HepG2 (cell line): ENCODE measurements around the gene LEMD3. TPM values are rescaled to one million over a fixed set of nuclear protein-coding genes. Genes with fewer than 3 reads are reported as not detected.

ENCODE experiments used
- ATAC-seq: fragments of 200-7000 bp; cut with Tn5 transposase; 3 replicates; pipeline ENCODE4 v1.9.1; 2020; ENCODE audit warnings: mild to moderate bottlenecking, moderate library complexity
- BruUV-seq: library from RNA; stranded (reverse); fragments of 400-500 nt; replicated peaks from 2 replicates; lab custom pipeline; 2021; lab: Mats Ljungman, UMichigan
- CTCF ChIA-PET: fragments of 300-600 bp; formaldehyde crosslinking; extraction: SDS; loops from one replicate; lab custom pipeline; 2021; ENCODE audit warnings: low total read pairs, inconsistent platforms, low intra/inter-chr PET ratio; lab: Yijun Ruan, JAX
- POLR2A ChIA-PET: fragments of 350-600 bp; sonication (Branson Sonifier 250); formaldehyde crosslinking; loops from one replicate; lab custom pipeline; 2020; ENCODE audit warnings: antibody characterized with exemption, inconsistent platforms; lab: Yijun Ruan, JAX
- DNase-seq: peaks from one replicate; pipeline ENCODE4 v3.0.0-alpha.2; 2015; ENCODE audit warnings: low spot score
- FAIRE-seq: peaks from 3 replicates; lab custom pipeline; 2011; peaks lifted over from hg19 to GRCh38; lab: Jason Lieb, UNC
- H2AFZ ChIP-seq: one replicate; pipeline ENCODE4 v1.6.1; 2011; ENCODE audit warnings: low read length, inconsistent platforms
- H3K27ac ChIP-seq: fragments of 300-600 bp; 3 replicates; pipeline ENCODE4 v1.8.0; 2011; ENCODE audit warnings: mixed run types, mild to moderate bottlenecking, mixed read lengths, low read length, inconsistent platforms; ENCODE audit not compliant: insufficient read depth; ENCODE audit errors: extremely low read length
- H3K27me3 ChIP-seq, 2 experiments: fragments of 200-600 bp in 1 of 2; 2 replicates in 1 of 2; 3 replicates in 1 of 2; pipeline versions ENCODE4 v1.6.0 to v1.8.0; 2011; ENCODE audit warnings: low read length in 2 of 2, mild to moderate bottlenecking in 2 of 2, moderate library complexity in 2 of 2, inconsistent platforms in 1 of 2; ENCODE audit not compliant: insufficient read depth in 2 of 2, control insufficient read depth in 1 of 2
- H3K36me3 ChIP-seq, 2 experiments: fragments of 200-600 bp in 1 of 2; replicated peaks in 1 of 2; 2 replicates in 1 of 2; 3 replicates in 1 of 2; pipeline versions ENCODE4 v1.5.1 to v1.8.0; 2011; ENCODE audit warnings: low read length in 2 of 2, inconsistent platforms in 1 of 2; ENCODE audit not compliant: insufficient read depth in 2 of 2, control insufficient read depth in 1 of 2
- H3K4me1 ChIP-seq: 2 replicates; pipeline ENCODE4 v1.5.1; 2012; ENCODE audit warnings: low read length, inconsistent platforms; ENCODE audit not compliant: insufficient read depth
- H3K4me2 ChIP-seq: 2 replicates; pipeline ENCODE4 v1.6.0; 2011; ENCODE audit warnings: low read depth, low read length, inconsistent platforms
- H3K4me3 ChIP-seq, 3 experiments: fragments of 200-600 bp in 1 of 3; sonication (generic), shearing (Covaris generic) in 1 of 3; replicated peaks in 1 of 3; 2 replicates each; pipeline ENCODE4 v1.5.1; 2011 to 2016; ENCODE audit warnings: low read length in 3 of 3, inconsistent platforms in 2 of 3, low read depth in 2 of 3, mild to moderate bottlenecking in 2 of 3, control low read depth in 1 of 3, mixed read lengths in 1 of 3; ENCODE audit not compliant: insufficient read depth in 1 of 3
- H3K79me2 ChIP-seq: one replicate; pipeline ENCODE4 v1.6.1; 2011; ENCODE audit warnings: low read length, inconsistent platforms; ENCODE audit not compliant: insufficient read depth
- H3K9ac ChIP-seq: 2 replicates; pipeline ENCODE4 v1.6.0; 2011; ENCODE audit warnings: mild to moderate bottlenecking, low read depth, low read length, inconsistent platforms; ENCODE audit not compliant: insufficient read depth
- H3K9me3 ChIP-seq: 2 replicates; pipeline ENCODE4 v1.5.1; 2012; ENCODE audit warnings: mild to moderate bottlenecking, low read length
- H4K20me1 ChIP-seq: 2 replicates; pipeline ENCODE4 v1.6.0; 2011; ENCODE audit warnings: inconsistent platforms, mild to moderate bottlenecking, low read length, moderate library complexity; ENCODE audit not compliant: insufficient read depth
- CEBPB ChIP-seq: IDR thresholded peaks from 2 replicates; pipeline ENCODE4 v1.6.1; 2011; ENCODE audit warnings: low read depth, low read length, improper control_type of control experiment, borderline replicate concordance
- CHCHD3 ChIP-seq: sonication (generic); formaldehyde crosslinking; IDR thresholded peaks from 2 replicates; pipeline ENCODE4 v1.8.0; 2022; ENCODE audit warnings: mild to moderate bottlenecking, missing genetic modification reagents, moderate library complexity
- SP1 ChIP-seq, 2 experiments: fragments of 450-650 bp in 1 of 2; sonication (generic) in 1 of 2; formaldehyde crosslinking in 1 of 2; IDR thresholded peaks; 2 replicates each; pipeline versions ENCODE4 v1.4.0 to v1.6.1; 2016 to 2020; ENCODE audit warnings: missing genetic modification reagents in 1 of 2
- SRF ChIP-seq: IDR thresholded peaks from 2 replicates; pipeline ENCODE4 v1.6.1; 2011; ENCODE audit warnings: mild to moderate bottlenecking, low read depth, low read length, moderate library complexity
- WGBS: methylation state at CpG from one replicate; pipeline ENCODE4 v1.1.6; 2017; ENCODE audit warnings: low lambda C conversion rate; 5-methylcytosine and 5-hydroxymethylcytosine counted together
- in situ Hi-C: cut with HindIII; loops from 2 replicates; pipeline ENCODE4 v1.10.0; 2017; ENCODE audit warnings: low pct_unique_long_range_greater_than_20kb; ENCODE audit not compliant: extremely low pct_ligation_motif_present
- intact Hi-C: fragments of 100-400 bp; cut with micrococcal nuclease; formaldehyde crosslinking; loops from one replicate; pipeline ENCODE4 v1.10.0; 2022; ENCODE audit not compliant: unreplicated experiment
- polyA plus RNA-seq, 8 experiments: library from polyadenylated mRNA; depleted of rRNA in 3 of 8; stranded (reverse) in 7 of 8; unstranded in 1 of 8; fragments of >200 nt; fragmentation: Illumina TruSeq in 4 of 8; extraction: Trizol in 4 of 8; gene quantifications; 2 replicates each; pipeline versions ENCODE4 v1.2.1 to v1.2.3, GENCODE V29; 2011 to 2016; ENCODE audit warnings: low read depth in 4 of 8, missing spikeins in 1 of 8, mixed read lengths in 1 of 8; ENCODE audit not compliant: insufficient read depth in 1 of 8
- total RNA-seq, 5 experiments: library from RNA; depleted of rRNA; stranded (reverse); fragments of >200 nt; fragmentation: Illumina TruSeq; extraction: Trizol; gene quantifications; 2 replicates each; pipeline ENCODE4 v1.2.3, GENCODE V29; 2016; ENCODE audit warnings: low read depth in 1 of 5

Gene LEMD3
- total and polyA plus RNA-seq, 2 of the 13 experiments (the other 11 are each of a cell fraction or from before 2014, with no cell fraction given) = 9.3 to 18.7 TPM

DNA sequence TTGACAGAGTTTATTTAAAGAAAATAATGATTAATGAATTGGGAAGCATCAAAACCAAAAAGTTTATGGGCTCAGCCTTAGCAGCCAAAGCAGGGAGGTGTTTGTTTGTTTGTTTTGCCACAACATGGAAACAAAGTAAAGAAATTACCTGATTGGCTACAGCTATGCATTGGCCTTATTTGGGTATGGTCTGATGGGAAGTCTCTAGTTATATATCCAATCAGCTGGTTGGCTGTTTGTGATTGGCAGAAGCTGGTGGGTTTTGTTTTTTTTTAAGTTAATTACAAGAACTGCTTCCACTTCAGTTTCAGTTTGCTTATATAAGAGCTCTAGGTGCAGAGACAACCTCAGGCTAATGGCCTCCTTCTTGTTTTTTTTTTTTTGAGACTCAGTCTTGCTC lies 4.6 kb upstream of the LEMD3 start:
- no TSS peak for BruUV-seq
- ATAC-seq (no peak), FAIRE-seq (no peak), DNase-seq (no peak)
- H3K9ac ChIP-seq = no peak overlapping the region
- H3K27me3 ChIP-seq = peaks cover 0 to 5% of the 10 kb centered on the region in 2 experiments; a peak in 2 of 5 replicates
- no peak for TF ChIP-seq CEBPB
- peak; percentile 45; the same call in 1 of the 2 replicates for TF ChIP-seq SRF
- peaks cover 5% of the 10 kb centered on the region for H3K79me2 ChIP-seq
- no peaks in the 10 kb centered on the region for H3K9me3 ChIP-seq
- H3K27ac ChIP-seq = no peak overlapping the region
- H3K36me3 ChIP-seq = no peaks in the 10 kb centered on the region
- in situ Hi-C loops (no loop called here), intact Hi-C loops (loop anchor here (10.0 kb wide), 1 partner anchor 760 kb away; the partner anchor contains the start of gene XPOT)
- POLR2A ChIA-PET = no interaction called here
- no peak overlapping the region for H3K4me3 ChIP-seq
- no peak overlapping the region for H3K4me2 ChIP-seq
- H3K4me1 ChIP-seq = peaks cover 7% of the 10 kb centered on the region
- CTCF ChIA-PET = no interaction called here
- H4K20me1 ChIP-seq = no peaks in the 10 kb centered on the region
- no peak overlapping the region for H2AFZ ChIP-seq

- 35% methylated on average over 11 of the region's 11 CpGs for WGBS
- Histone ChIP-seq H3K27ac (peak overlapping the region; percentile 88), H3K4me2 (peak overlapping the region; percentile 91), H3K79me2 (peaks cover 44% of the 10 kb centered on the region), H3K9me3 (no peaks in the 10 kb centered on the region), H2AFZ (peak overlapping the region; percentile 75), H3K4me3 (peak overlapping the region; percentile 92 to 97 (median 94); a peak in 5 of 6 replicates), H3K36me3 (no peaks in the 10 kb centered on the region), H3K27me3 (no peaks in the 10 kb centered on the region; a peak in 1 of 5 replicates), H3K9ac (peak overlapping the region; percentile 94; the same call in 1 of the 2 replicates), H4K20me1 (peaks cover 33% of the 10 kb centered on the region), H3K4me1 (peaks cover 27% of the 10 kb centered on the region)
- no peak for FAIRE-seq
- DNase-seq = no peak
- BruUV-seq = TSS peak; percentile 81
- CTCF ChIA-PET = no interaction called here
- TF ChIP-seq CHCHD3 (CRISPR knock-in tag) (no peak), SP1 (IDR thresholded peaks at IDR 0.05) (no peak), SP1 (CRISPR knock-in tag; IDR thresholded peaks at IDR 0.05) (no peak)
- intact Hi-C loops (loop anchor here (10.0 kb wide), 1 partner anchor 764 kb away; the partner anchor contains the start of gene XPOT), in situ Hi-C loops (no loop called here)
- POLR2A ChIA-PET = interaction anchor here (0.8 to 3.1 kb wide), 8 partner anchors 9 to 1001 kb away, joined by 3 to 8 read pairs (median 5); partner anchors contain the start of gene TMBIM4
- no peak for ATAC-seq
Observed at GRCh38 chr12:65168681-65169319, 583 bp upstream of the LEMD3 start.
